GM12892 (cell line): ENCODE measurements around the gene KIRREL3.

Experiments
- POLR2A ChIP-seq: IDR thresholded peaks from 2 replicates; pipeline ENCODE4 v1.6.1; 2011; ENCODE audit warnings: low read depth, low read length, control low read depth
- POLR2AphosphoS5 ChIP-seq: IDR thresholded peaks from 2 replicates; pipeline ENCODE4 v1.6.1; 2011; ENCODE audit warnings: low read depth, low read length, control low read depth
- TAF1 ChIP-seq: IDR thresholded peaks from 2 replicates; pipeline ENCODE4 v1.6.1; 2011; ENCODE audit warnings: low read depth, mild to moderate bottlenecking, control low read depth, low read length, borderline replicate concordance

DNA sequence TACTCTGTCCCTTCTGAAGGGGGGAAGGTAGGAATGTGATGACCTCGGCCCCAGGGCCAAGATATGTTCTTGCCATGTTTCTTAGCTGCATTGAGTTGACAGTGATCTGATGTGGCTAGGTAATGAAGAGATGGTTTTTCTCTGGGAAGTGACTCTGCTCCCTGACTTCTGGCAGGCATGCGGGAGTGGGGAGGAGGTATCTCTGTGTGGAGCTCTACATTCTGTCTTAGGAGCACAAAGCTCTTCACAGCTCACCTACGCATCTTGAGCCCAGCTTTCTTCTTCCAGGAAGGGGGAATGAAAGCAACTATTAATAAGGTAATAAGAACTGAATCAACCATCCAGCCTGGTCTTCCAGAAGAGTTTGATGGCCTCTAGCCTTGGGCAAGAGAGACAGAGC is 404.1 kb downstream of the KIRREL3 start:
- TF ChIP-seq POLR2A (no peak), POLR2AphosphoS5 (no peak), TAF1 (no peak)
